Vagina (tissue), 2 donors: ENCODE measurements around the gene PWWP2A.

Source experiments
- CTCF ChIP-seq, 3 experiments: fragments of 450-650 bp in 2 of 3; fragments of 200-600 bp in 1 of 3; sonication (generic) in 1 of 3; IDR thresholded peaks; one replicate each; pipeline ENCODE4 v1.5.1; 2017 to 2019; ENCODE audit warnings: antibody characterized with exemption in 3 of 3, mild to moderate bottlenecking in 2 of 3, moderate library complexity in 2 of 3
- POLR2AphosphoS5 ChIP-seq, 2 donors: sonication (generic); formaldehyde crosslinking; IDR thresholded peaks; one replicate each; pipeline ENCODE4 v1.9.0; 2017; ENCODE audit warnings: antibody characterized with exemption in 2 of 2, mild to moderate bottlenecking in 2 of 2, low read depth in 1 of 2; ENCODE audit not compliant: insufficient read depth in 1 of 2

GRCh38 chr5:160044967-160045366, 74.3 kb downstream of the PWWP2A start:
- TF ChIP-seq CTCF (IDR thresholded peaks at IDR 0.05) = no peak
- no peak for TF ChIP-seq POLR2AphosphoS5 (IDR thresholded peaks at IDR 0.05; ENCODE audit: insufficient read depth in 1 of 2, low read depth in 1 of 2)
